H9 (cell line): ENCODE data around the gene ATP13A4. TPM values are rescaled to one million over a fixed set of nuclear protein-coding genes. Genes with fewer than 3 reads are reported as not detected.
A peak's percentile ranks its signal among the peaks of the same experiment; 100 is the strongest.

Experiments used
- DNase-seq: peaks from one replicate; pipeline ENCODE4 v3.0.0-alpha.2; 2017
- H2AFZ ChIP-seq: one replicate; pipeline ENCODE4 v1.6.1; 2013; ENCODE audit warnings: mild to moderate bottlenecking, low read length, control low read depth, moderate library complexity
- H2AK5ac ChIP-seq: 2 replicates; pipeline ENCODE4 v1.6.1; 2013; ENCODE audit warnings: low read length, control low read depth, mixed read lengths; ENCODE audit not compliant: insufficient read length
- H2BK120ac ChIP-seq: one replicate; pipeline ENCODE4 v1.6.1; 2013; ENCODE audit warnings: low read depth, mild to moderate bottlenecking, low read length, control low read depth, inconsistent platforms; ENCODE audit not compliant: poor library complexity, severe bottlenecking
- H2BK12ac ChIP-seq: 2 replicates; pipeline ENCODE4 v1.6.1; 2013; ENCODE audit warnings: low read length, control low read depth, mixed read lengths, low read depth; ENCODE audit not compliant: insufficient read length
- H2BK15ac ChIP-seq: 2 replicates; pipeline ENCODE4 v1.6.1; 2013; ENCODE audit warnings: low read depth, low read length, control low read depth
- H2BK20ac ChIP-seq: one replicate; pipeline ENCODE4 v1.6.1; 2013; ENCODE audit warnings: low read depth, mild to moderate bottlenecking, low read length, control low read depth, inconsistent platforms; ENCODE audit not compliant: poor library complexity, severe bottlenecking
- H2BK5ac ChIP-seq: 2 replicates; pipeline ENCODE4 v1.6.1; 2013; ENCODE audit warnings: low read length, control low read depth, mixed read lengths; ENCODE audit not compliant: insufficient read length
- H3K14ac ChIP-seq: 2 replicates; pipeline ENCODE4 v1.6.1; 2013; ENCODE audit warnings: low read length, control low read depth; ENCODE audit not compliant: insufficient read depth
- H3K18ac ChIP-seq: 2 replicates; pipeline ENCODE4 v1.6.1; 2013; ENCODE audit warnings: low read depth, mild to moderate bottlenecking, mixed read lengths, low read length, control low read depth; ENCODE audit not compliant: insufficient read length
- H3K23ac ChIP-seq: 2 replicates; pipeline ENCODE4 v1.6.1; 2013; ENCODE audit warnings: low read length, control low read depth, mixed read lengths, low read depth; ENCODE audit not compliant: insufficient read length
- H3K23me2 ChIP-seq: 2 replicates; pipeline ENCODE4 v1.6.1; 2013; ENCODE audit warnings: low read depth, mild to moderate bottlenecking, mixed read lengths, low read length, control low read depth; ENCODE audit not compliant: insufficient read length, poor library complexity, severe bottlenecking
- H3K27ac ChIP-seq: 2 replicates; pipeline ENCODE4 v1.5.1; 2013; ENCODE audit warnings: low read length, control low read depth, mixed read lengths, low read depth; ENCODE audit not compliant: insufficient read length
- H3K27me3 ChIP-seq: 2 replicates; pipeline ENCODE4 v1.6.1; 2013; ENCODE audit warnings: low read length, control low read depth, inconsistent platforms; ENCODE audit not compliant: insufficient read depth
- H3K4ac ChIP-seq: 2 replicates; pipeline ENCODE4 v1.6.1; 2013; ENCODE audit warnings: low read depth, mild to moderate bottlenecking, control low read depth, inconsistent platforms, low read length, moderate library complexity
- H3K4me1 ChIP-seq: 2 replicates; pipeline ENCODE4 v1.6.1; 2013; ENCODE audit warnings: low read length, control low read depth, inconsistent platforms; ENCODE audit not compliant: insufficient read depth
- H3K4me2 ChIP-seq: 2 replicates; pipeline ENCODE4 v1.6.1; 2013; ENCODE audit warnings: low read length, control low read depth, mixed read lengths; ENCODE audit not compliant: insufficient read length, insufficient read depth
- H3K56ac ChIP-seq: 2 replicates; pipeline ENCODE4 v1.6.1; 2013; ENCODE audit warnings: low read depth, mild to moderate bottlenecking, mixed read lengths, low read length, control low read depth; ENCODE audit not compliant: insufficient read length
- H3K79me1 ChIP-seq: 2 replicates; pipeline ENCODE4 v1.6.1; 2013; ENCODE audit warnings: low read depth, mild to moderate bottlenecking, moderate library complexity, low read length, control low read depth, inconsistent platforms; ENCODE audit not compliant: insufficient read depth, poor library complexity, severe bottlenecking
- H3K79me2 ChIP-seq: 2 replicates; pipeline ENCODE4 v1.6.1; 2013; ENCODE audit warnings: low read length, control low read depth, inconsistent platforms; ENCODE audit not compliant: insufficient read depth
- H3K9ac ChIP-seq: 2 replicates; pipeline ENCODE4 v1.6.1; 2013; ENCODE audit warnings: low read length, control low read depth, mixed read lengths; ENCODE audit not compliant: insufficient read length; ENCODE audit errors: extremely low read depth
- H3K9me3 ChIP-seq: one replicate; pipeline ENCODE4 v1.6.1; 2013; ENCODE audit warnings: low read depth, low read length, inconsistent platforms; ENCODE audit not compliant: control insufficient read depth
- H3T11ph ChIP-seq: one replicate; pipeline ENCODE4 v1.6.1; 2013; ENCODE audit warnings: mild to moderate bottlenecking, low read length, control low read depth, inconsistent platforms
- H4K20me1 ChIP-seq: one replicate; pipeline ENCODE4 v1.6.1; 2013; ENCODE audit not compliant: control insufficient read depth, insufficient read length, insufficient read depth
- H4K5ac ChIP-seq: 2 replicates; pipeline ENCODE4 v1.6.1; 2013; ENCODE audit warnings: low read depth, mild to moderate bottlenecking, mixed read lengths, low read length, control low read depth; ENCODE audit not compliant: insufficient read length
- H4K8ac ChIP-seq: replicated peaks from 2 replicates; pipeline ENCODE4 v1.6.1; 2013; ENCODE audit warnings: low read length, control low read depth, mixed read lengths, low read depth; ENCODE audit not compliant: insufficient read length
- H4K91ac ChIP-seq: 2 replicates; pipeline ENCODE4 v1.6.1; 2013; ENCODE audit warnings: low read depth, mild to moderate bottlenecking, moderate library complexity, mixed read lengths, low read length, control low read depth; ENCODE audit not compliant: insufficient read length
- H3K27ac Mint-ChIP-seq, 3 experiments: 2 replicates in 2 of 3; 3 replicates in 1 of 3; pipeline ENCODE4 v1.8.0; 2020 to 2021; ENCODE audit warnings: mixed read lengths in 3 of 3, mild to moderate bottlenecking in 1 of 3, moderate library complexity in 1 of 3
- H3K27me3 Mint-ChIP-seq: 2 replicates; pipeline ENCODE4 v1.8.0; 2021; ENCODE audit warnings: low read depth, mild to moderate bottlenecking, moderate library complexity, mixed read lengths
- H3K36me3 Mint-ChIP-seq, 3 experiments: 2 replicates in 2 of 3; 3 replicates in 1 of 3; pipeline ENCODE4 v1.8.0; 2020 to 2021; ENCODE audit warnings: low read depth in 3 of 3, mixed read lengths in 3 of 3; ENCODE audit not compliant: insufficient read depth in 1 of 3
- H3K4me1 Mint-ChIP-seq, 2 experiments: 2 replicates each; pipeline ENCODE4 v1.8.0; 2020; ENCODE audit warnings: mixed read lengths in 2 of 2
- H3K4me3 Mint-ChIP-seq, 2 experiments: 2 replicates in 1 of 2; 3 replicates in 1 of 2; pipeline ENCODE4 v1.8.0; 2020 to 2021; ENCODE audit warnings: mild to moderate bottlenecking in 2 of 2, mixed read lengths in 2 of 2, moderate library complexity in 1 of 2
- H3K9me3 Mint-ChIP-seq, 2 experiments: 2 replicates in 1 of 2; 3 replicates in 1 of 2; pipeline ENCODE4 v1.8.0; 2020; ENCODE audit warnings: mild to moderate bottlenecking in 2 of 2, mixed read lengths in 2 of 2, moderate library complexity in 1 of 2
- CTCF ChIP-seq: fragments of 200-600 bp; sonication (generic); conservative IDR thresholded peaks from 3 replicates; pipeline ENCODE4 v1.8.0; 2021; ENCODE audit warnings: antibody characterized with exemption, mild to moderate bottlenecking
- WGBS: extraction: QIAGEN DNeasy Blood & Tissue Kit; methylation state at CpG from one replicate; pipeline ENCODE4 v1.1.7; 2013; ENCODE audit warnings: missing lambda C conversion rate, low lambda C conversion rate, mixed read lengths; ENCODE audit not compliant: insufficient read length; ENCODE audit errors: extremely low coverage; 5-methylcytosine and 5-hydroxymethylcytosine counted together
- total RNA-seq: library from RNA; stranded (reverse); gene quantifications from 2 replicates; pipeline ENCODE4 v1.2.1, GENCODE V29; 2021

The ATP13A4 gene
- total RNA-seq, 1 experiment from 2014 or later: 0.13 TPM

DNA sequence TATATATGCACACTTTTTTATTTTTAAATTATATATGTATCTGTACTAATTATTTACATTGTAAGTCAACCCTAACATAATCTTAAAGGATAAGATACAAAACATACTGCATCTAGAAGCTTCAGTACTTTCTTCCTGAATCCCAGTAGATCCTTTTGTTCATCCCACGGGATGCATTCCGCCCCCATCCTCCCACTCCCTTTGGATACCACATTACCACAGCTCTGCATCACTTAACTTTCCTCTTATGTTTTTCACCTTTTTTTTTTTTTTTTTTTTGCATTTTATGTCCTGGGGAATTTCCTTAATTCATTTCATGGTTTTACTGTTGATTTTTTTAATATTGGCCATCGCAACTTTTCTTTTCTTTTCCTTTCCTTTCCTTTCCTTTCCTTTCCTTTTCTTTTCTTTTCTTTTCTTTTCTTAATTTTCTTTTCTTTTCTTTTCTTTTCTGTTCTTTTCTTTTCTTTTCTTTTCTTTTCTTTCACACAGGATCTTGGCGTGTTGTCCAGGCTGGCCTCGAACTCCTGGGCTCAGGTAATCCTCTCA is 41.3 kb upstream of the ATP13A4 start:
- WGBS: no CpG with 5 or more reads among the region's 5 CpGs
- no peak overlapping the region for H3K23ac ChIP-seq
- H2BK120ac ChIP-seq: no peak overlapping the region
- no peak overlapping the region for H2BK20ac ChIP-seq
- no peak overlapping the region for H4K5ac ChIP-seq
- H3K56ac ChIP-seq: no peak overlapping the region
- H3K14ac ChIP-seq: no peak overlapping the region
- H3K9me3 Mint-ChIP-seq: no peaks in the 10 kb centered on the region; a peak in 2 of 5 replicates
- H3T11ph ChIP-seq: no peak overlapping the region
- no peak overlapping the region for H3K4me2 ChIP-seq
- peaks cover 10% of the 10 kb centered on the region for H3K27me3 Mint-ChIP-seq
- no peak overlapping the region for H4K91ac ChIP-seq
- no peaks in the 10 kb centered on the region for H3K79me1 ChIP-seq
- H4K8ac ChIP-seq: no peak overlapping the region
- H3K9me3 ChIP-seq: no peaks in the 10 kb centered on the region
- H3K4me1 ChIP-seq: no peaks in the 10 kb centered on the region
- peak overlapping the region in 1 of 3 experiments; percentile 39; a peak in 3 of 7 replicates for H3K27ac Mint-ChIP-seq
- no peak overlapping the region for H3K4ac ChIP-seq
- no peak overlapping the region for H3K18ac ChIP-seq
- H2AK5ac ChIP-seq: no peak overlapping the region
- no peak overlapping the region for H3K4me3 Mint-ChIP-seq
- no peak overlapping the region for H2AFZ ChIP-seq
- no peak overlapping the region for H2BK5ac ChIP-seq
- DNase-seq: no peak
- no peak overlapping the region for H2BK12ac ChIP-seq
- peaks cover 6% of the 10 kb centered on the region for H3K23me2 ChIP-seq
- H3K4me1 Mint-ChIP-seq: peaks cover 24 to 30% of the 10 kb centered on the region in 2 experiments
- no peak overlapping the region for H3K27ac ChIP-seq
- H3K9ac ChIP-seq: no peak overlapping the region
- peaks cover 14% of the 10 kb centered on the region; the same call in 1 of the 2 replicates for H3K79me2 ChIP-seq
- no peak for TF ChIP-seq CTCF
- H3K27me3 ChIP-seq: no peaks in the 10 kb centered on the region
- no peaks in the 10 kb centered on the region for H4K20me1 ChIP-seq
- H3K36me3 Mint-ChIP-seq: peaks cover 8 to 23% (median 8%) of the 10 kb centered on the region in 3 experiments; a peak in 6 of 7 replicates
- H2BK15ac ChIP-seq: no peak overlapping the region
